ENCODE results near the gene DNAJB2. TPM values are rescaled to one million over a fixed set of nuclear protein-coding genes. Genes with fewer than 3 reads are reported as not detected.

The DNAJB2 gene
- total RNA-seq, 3 donors from 2014 or later (not counting 1 experiment from before 2014, with no cell fraction given) = 70.3 to 108 (median 98.3) TPM

DNA sequence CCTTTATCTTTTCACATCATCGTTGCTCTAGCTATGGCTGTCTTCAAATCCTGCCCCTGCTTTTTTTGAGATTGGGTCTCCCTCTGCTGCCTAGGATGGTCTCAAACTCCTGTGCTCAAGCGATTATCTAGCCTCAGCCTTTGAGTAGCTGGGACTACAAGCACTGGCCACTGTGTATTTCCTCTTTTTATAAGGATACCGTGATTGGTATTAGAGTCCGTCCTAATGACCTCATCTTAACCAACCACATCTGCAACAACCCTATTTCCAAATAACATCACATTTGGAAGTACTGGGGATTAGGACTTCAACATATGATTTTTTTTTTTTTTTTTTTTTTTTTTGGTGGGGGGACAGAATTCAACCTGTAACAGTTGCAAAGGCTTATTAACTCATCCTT, 44.3 kb downstream of the DNAJB2 start:
- H3K27me3 ChIP-seq (ENCODE audit: control insufficient read depth, insufficient read depth, low read length) = no peaks in the 10 kb centered on the region
- TF ChIP-seq, protein P1, sequence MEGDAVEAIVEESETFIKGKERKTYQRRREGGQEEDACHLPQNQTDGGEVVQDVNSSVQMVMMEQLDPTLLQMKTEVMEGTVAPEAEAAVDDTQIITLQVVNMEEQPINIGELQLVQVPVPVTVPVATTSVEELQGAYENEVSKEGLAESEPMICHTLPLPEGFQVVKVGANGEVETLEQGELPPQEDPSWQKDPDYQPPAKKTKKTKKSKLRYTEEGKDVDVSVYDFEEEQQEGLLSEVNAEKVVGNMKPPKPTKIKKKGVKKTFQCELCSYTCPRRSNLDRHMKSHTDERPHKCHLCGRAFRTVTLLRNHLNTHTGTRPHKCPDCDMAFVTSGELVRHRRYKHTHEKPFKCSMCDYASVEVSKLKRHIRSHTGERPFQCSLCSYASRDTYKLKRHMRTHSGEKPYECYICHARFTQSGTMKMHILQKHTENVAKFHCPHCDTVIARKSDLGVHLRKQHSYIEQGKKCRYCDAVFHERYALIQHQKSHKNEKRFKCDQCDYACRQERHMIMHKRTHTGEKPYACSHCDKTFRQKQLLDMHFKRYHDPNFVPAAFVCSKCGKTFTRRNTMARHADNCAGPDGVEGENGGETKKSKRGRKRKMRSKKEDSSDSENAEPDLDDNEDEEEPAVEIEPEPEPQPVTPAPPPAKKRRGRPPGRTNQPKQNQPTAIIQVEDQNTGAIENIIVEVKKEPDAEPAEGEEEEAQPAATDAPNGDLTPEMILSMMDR (IDR thresholded peaks at IDR 0.05) = no peak
- no peaks in the 10 kb centered on the region for H3K36me3 Mint-ChIP-seq
- no peaks in the 10 kb centered on the region for H3K36me3 ChIP-seq (ENCODE audit: control insufficient read depth, insufficient read depth, low read length)
- DNase-seq = no peak
- no peaks in the 10 kb centered on the region for H3K9me3 Mint-ChIP-seq
- intact Hi-C loops (cut with micrococcal nuclease) = no loop called here
- H3K27ac Mint-ChIP-seq = no peak overlapping the region
- H3K4me1 ChIP-seq (ENCODE audit: control insufficient read depth, insufficient read depth, low read length) = peaks cover 3% of the 10 kb centered on the region
- H3K9me3 ChIP-seq (ENCODE audit: control insufficient read depth, insufficient read depth, low read length) = no peaks in the 10 kb centered on the region
- peaks cover 26 to 37% of the 10 kb centered on the region in 2 donors for H3K27me3 Mint-ChIP-seq (ENCODE audit: low read depth in 2 of 2)
- no peaks in the 10 kb centered on the region for H3K4me1 Mint-ChIP-seq
- H3K27ac ChIP-seq (ENCODE audit: low read length) = no peak overlapping the region
- ATAC-seq = no peak
- WGBS (ENCODE audit: insufficient coverage) = 52% methylated on average over 2 of the region's 4 CpGs
- no peak overlapping the region for H3K4me3 ChIP-seq (ENCODE audit: low read length)
- H3K4me3 Mint-ChIP-seq = no peak overlapping the region

DNA sequence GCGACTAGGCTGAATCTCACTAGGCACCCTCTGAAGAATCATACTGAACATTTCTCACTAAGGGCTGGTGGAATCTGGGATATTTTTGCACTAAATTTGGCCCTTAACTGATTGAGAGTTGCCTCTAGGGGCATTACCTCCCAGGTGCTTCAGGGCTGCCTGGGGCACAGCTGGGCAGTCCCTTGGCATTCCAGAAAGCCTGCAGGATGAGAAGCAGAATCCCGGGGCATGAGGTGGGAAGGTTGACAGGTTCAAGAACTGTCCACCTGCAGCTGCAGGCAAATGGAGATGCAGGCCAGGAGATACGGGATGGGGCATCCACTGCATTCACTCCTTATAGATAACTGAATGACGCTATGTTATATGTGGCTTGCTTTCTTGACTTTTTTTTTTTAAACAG, 46.0 kb downstream of the DNAJB2 start:
- H3K27me3 ChIP-seq (ENCODE audit: control insufficient read depth, insufficient read depth, low read length) = peaks cover 3% of the 10 kb centered on the region
- H3K36me3 ChIP-seq (ENCODE audit: control insufficient read depth, insufficient read depth, low read length) = no peaks in the 10 kb centered on the region
- Mint-ChIP-seq H3K4me1 (no peaks in the 10 kb centered on the region), H3K9me3 (no peaks in the 10 kb centered on the region), H3K4me3 (no peak overlapping the region), H3K36me3 (no peaks in the 10 kb centered on the region), H3K27me3 (ENCODE audit: low read depth in 2 of 2) (peaks cover 34 to 54% of the 10 kb centered on the region in 2 donors), H3K27ac (no peak overlapping the region)
- peaks cover 3% of the 10 kb centered on the region for H3K4me1 ChIP-seq (ENCODE audit: control insufficient read depth, insufficient read depth, low read length)
- DNase-seq (no peak), ATAC-seq (no peak)
- H3K4me3 ChIP-seq (ENCODE audit: low read length) = no peak overlapping the region
- intact Hi-C loops (cut with micrococcal nuclease) = no loop called here
- no peaks in the 10 kb centered on the region for H3K9me3 ChIP-seq (ENCODE audit: control insufficient read depth, insufficient read depth, low read length)
- TF ChIP-seq, protein P1 (IDR thresholded peaks at IDR 0.05) = no peak
- 96% methylated on average over 4 of the region's 4 CpGs for WGBS (ENCODE audit: insufficient coverage)
- H3K27ac ChIP-seq (ENCODE audit: low read length) = no peak overlapping the region

DNA sequence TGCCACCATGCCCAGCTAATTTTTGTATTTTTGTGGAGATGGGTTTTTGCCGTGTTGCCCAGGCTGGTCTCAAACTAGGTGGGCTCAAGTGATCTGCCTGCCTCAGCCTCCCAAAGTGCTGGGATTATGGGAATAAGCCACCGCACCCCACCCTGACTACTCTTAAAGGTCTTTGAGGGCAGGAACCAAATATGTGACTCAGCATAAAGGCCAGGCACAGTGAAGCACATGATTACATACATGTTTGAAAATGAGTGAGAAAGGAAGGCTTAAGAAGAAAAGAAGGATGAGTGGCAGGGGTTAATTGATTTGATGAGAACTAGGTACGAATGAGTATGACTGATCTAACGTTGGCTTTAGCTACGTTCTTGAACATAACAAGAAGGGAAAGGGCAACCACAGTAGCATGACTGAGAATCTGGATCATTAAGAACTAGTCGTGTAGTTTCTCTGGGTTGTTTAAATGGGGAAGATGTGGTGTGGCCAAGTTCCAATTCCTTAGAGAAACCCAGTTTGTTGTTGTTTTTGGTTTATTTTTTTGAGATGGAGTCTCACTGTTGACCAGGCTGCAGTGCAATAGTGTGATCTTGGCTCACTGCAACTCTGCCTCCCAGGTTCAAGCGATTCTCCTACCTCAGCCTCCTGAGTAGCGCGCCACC, 46.6 kb downstream of the DNAJB2 start:
- peaks cover under 1% of the 10 kb centered on the region for H3K4me1 ChIP-seq (ENCODE audit: control insufficient read depth, insufficient read depth, low read length)
- Mint-ChIP-seq H3K4me3 (no peak overlapping the region), H3K27me3 (ENCODE audit: low read depth in 2 of 2) (peaks cover 38 to 61% of the 10 kb centered on the region in 2 donors), H3K9me3 (no peaks in the 10 kb centered on the region), H3K36me3 (no peaks in the 10 kb centered on the region), H3K27ac (no peak overlapping the region), H3K4me1 (no peaks in the 10 kb centered on the region)
- TF ChIP-seq, protein P1 (IDR thresholded peaks at IDR 0.05) = no peak
- DNase-seq (no peak), ATAC-seq (no peak)
- H3K36me3 ChIP-seq (ENCODE audit: control insufficient read depth, insufficient read depth, low read length) = no peaks in the 10 kb centered on the region
- intact Hi-C loops (cut with micrococcal nuclease) = no loop called here
- no peak overlapping the region for H3K27ac ChIP-seq (ENCODE audit: low read length)
- H3K4me3 ChIP-seq (ENCODE audit: low read length) = no peak overlapping the region
- no peaks in the 10 kb centered on the region for H3K9me3 ChIP-seq (ENCODE audit: control insufficient read depth, insufficient read depth, low read length)
- WGBS (ENCODE audit: insufficient coverage) = 52% methylated on average over 9 of the region's 9 CpGs
- H3K27me3 ChIP-seq (ENCODE audit: control insufficient read depth, insufficient read depth, low read length) = peaks cover 4% of the 10 kb centered on the region

DNA sequence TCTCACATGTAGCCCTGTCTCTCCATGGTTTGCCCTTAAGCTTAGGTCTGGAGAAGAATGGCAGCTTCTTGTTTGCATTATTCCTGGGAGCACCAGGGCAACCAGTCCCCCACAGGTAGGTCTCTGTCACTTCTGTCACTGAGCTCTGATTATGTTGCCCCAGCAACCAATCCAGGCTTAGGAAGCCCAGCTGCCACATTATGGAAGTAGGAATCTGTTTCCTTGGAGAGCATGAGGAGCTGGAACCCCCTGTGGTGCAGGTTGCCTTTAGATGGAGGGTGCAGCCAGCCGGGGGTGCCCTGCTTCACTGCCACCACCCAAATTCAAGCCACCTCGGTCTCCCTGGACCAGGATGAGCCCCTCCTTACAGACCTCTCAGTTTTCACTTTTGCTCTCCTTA, 48.6 kb downstream of the DNAJB2 start:
- peaks cover 42 to 65% of the 10 kb centered on the region in 2 donors for H3K27me3 Mint-ChIP-seq (ENCODE audit: low read depth in 2 of 2)
- H3K27ac Mint-ChIP-seq = no peak overlapping the region
- intact Hi-C loops (cut with micrococcal nuclease) = no loop called here

More for the DNA sequence above, 48.6 kb downstream of the DNAJB2 start:
- no peak overlapping the region for H3K4me3 ChIP-seq (ENCODE audit: low read length)
- WGBS (ENCODE audit: insufficient coverage) = 58% methylated on average over 2 of the region's 2 CpGs
- Mint-ChIP-seq H3K9me3 (peaks cover 0 to 2% of the 10 kb centered on the region in 2 donors), H3K4me3 (no peak overlapping the region), H3K36me3 (no peaks in the 10 kb centered on the region), H3K4me1 (no peaks in the 10 kb centered on the region)
- no peaks in the 10 kb centered on the region for H3K4me1 ChIP-seq (ENCODE audit: control insufficient read depth, insufficient read depth, low read length)
- H3K36me3 ChIP-seq (ENCODE audit: control insufficient read depth, insufficient read depth, low read length) = no peaks in the 10 kb centered on the region
- DNase-seq = no peak
- peaks cover 18% of the 10 kb centered on the region for H3K27me3 ChIP-seq (ENCODE audit: control insufficient read depth, insufficient read depth, low read length)
- no peaks in the 10 kb centered on the region for H3K9me3 ChIP-seq (ENCODE audit: control insufficient read depth, insufficient read depth, low read length)
- no peak overlapping the region for H3K27ac ChIP-seq (ENCODE audit: low read length)
- no peak for ATAC-seq
- TF ChIP-seq, protein P1 (IDR thresholded peaks at IDR 0.05) = no peak
